Glutamatergic neuron (in vitro differentiated cells): ENCODE results near the gene BFSP1. TPM values are rescaled to one million over a fixed set of nuclear protein-coding genes. Genes with fewer than 3 reads are reported as not detected.

ENCODE experiments used
- DNase-seq: peaks from one replicate; pipeline ENCODE4 v3.0.0; 2022
- H3K27ac Mint-ChIP-seq: one replicate; pipeline ENCODE4 v1.8.0; 2020; ENCODE audit warnings: mild to moderate bottlenecking, mixed read lengths, inconsistent platforms; ENCODE audit not compliant: unreplicated experiment
- H3K27me3 Mint-ChIP-seq: one replicate; pipeline ENCODE4 v1.8.0; 2020; ENCODE audit warnings: mild to moderate bottlenecking, moderate library complexity, mixed read lengths, inconsistent platforms; ENCODE audit not compliant: unreplicated experiment
- H3K36me3 Mint-ChIP-seq: one replicate; pipeline ENCODE4 v1.8.0; 2020; ENCODE audit warnings: mild to moderate bottlenecking, mixed read lengths, inconsistent platforms; ENCODE audit not compliant: unreplicated experiment
- H3K4me1 Mint-ChIP-seq: one replicate; pipeline ENCODE4 v1.8.0; 2020; ENCODE audit warnings: mild to moderate bottlenecking, low read depth, mixed read lengths, inconsistent platforms; ENCODE audit not compliant: unreplicated experiment
- H3K4me3 Mint-ChIP-seq: one replicate; pipeline ENCODE4 v1.8.0; 2020; ENCODE audit warnings: mild to moderate bottlenecking, mixed read lengths, inconsistent platforms; ENCODE audit not compliant: unreplicated experiment
- H3K9me3 Mint-ChIP-seq: one replicate; pipeline ENCODE4 v1.8.0; 2020; ENCODE audit warnings: mild to moderate bottlenecking, moderate library complexity, mixed read lengths, inconsistent platforms; ENCODE audit not compliant: unreplicated experiment
- CTCF ChIP-seq: fragments of 200-600 bp; sonication (generic); IDR thresholded peaks from one replicate; pipeline ENCODE4 v1.5.0; 2021; ENCODE audit not compliant: partially characterized antibody, unreplicated experiment
- total RNA-seq: library from RNA; stranded (reverse); fragmentation: NEBNext Ultra II Directional; extraction: Animal tissue kit (Norgen Biotek cat#: 25700); gene quantifications from one replicate; pipeline ENCODE4 v1.2.1, GENCODE V29; 2021; ENCODE audit not compliant: unreplicated experiment

The BFSP1 gene
- total RNA-seq, 1 donor from 2014 or later: 0.69 TPM

DNA sequence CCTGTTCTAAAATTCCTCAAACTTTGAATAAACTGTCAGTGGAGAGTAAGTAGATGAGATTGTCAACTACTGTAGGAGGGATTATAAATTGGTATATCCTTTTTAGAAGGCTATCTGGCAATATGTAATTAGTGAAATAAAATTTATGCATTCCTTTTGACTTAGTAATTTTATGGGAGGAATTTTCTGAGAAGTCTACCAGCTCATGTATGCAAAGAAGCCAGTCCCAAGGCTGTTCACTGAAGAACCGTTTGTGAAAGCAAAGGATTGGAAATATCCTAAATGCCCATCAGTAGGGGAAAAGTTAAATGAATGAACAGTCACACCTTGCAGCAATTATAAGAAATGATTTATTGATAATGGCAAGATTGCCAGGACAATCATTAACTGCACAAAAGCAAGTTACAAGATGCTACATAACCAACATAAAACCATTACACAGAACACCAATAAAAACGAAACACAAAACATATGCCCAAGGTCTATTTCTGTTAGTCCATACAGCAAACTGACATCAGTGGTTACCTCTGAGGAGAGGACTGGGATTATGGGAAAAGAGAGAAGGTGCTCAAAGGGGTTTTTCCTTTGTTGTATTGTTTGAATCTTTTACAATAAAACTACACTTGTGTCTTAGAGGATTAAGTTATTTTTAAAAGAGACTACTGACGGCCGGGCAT lies 34.1 kb upstream of the BFSP1 start:
- DNase-seq: no peak

GRCh38 chr20:17562804-17563305 lies 31.7 kb upstream of the BFSP1 start:
- Mint-ChIP-seq H3K4me1 (no peaks in the 10 kb centered on the region), H3K9me3 (no peaks in the 10 kb centered on the region), H3K4me3 (no peak overlapping the region), H3K36me3 (no peaks in the 10 kb centered on the region), H3K27ac (no peak overlapping the region), H3K27me3 (peaks cover 2% of the 10 kb centered on the region)
- DNase-seq: no peak
- TF ChIP-seq CTCF: no peak

More for the DNA sequence above, 34.1 kb upstream of the BFSP1 start:
- Mint-ChIP-seq H3K4me1 (no peaks in the 10 kb centered on the region), H3K9me3 (peaks cover 3% of the 10 kb centered on the region), H3K36me3 (no peaks in the 10 kb centered on the region), H3K4me3 (no peak overlapping the region), H3K27ac (no peak overlapping the region), H3K27me3 (peaks cover 3% of the 10 kb centered on the region)
- TF ChIP-seq CTCF: no peak

GRCh38 chr20:17560344-17561074 lies 29.3 kb upstream of the BFSP1 start:
- no peak overlapping the region for H3K4me3 Mint-ChIP-seq
- DNase-seq: no peak
- no peaks in the 10 kb centered on the region for H3K9me3 Mint-ChIP-seq
- H3K36me3 Mint-ChIP-seq: no peaks in the 10 kb centered on the region
- H3K27me3 Mint-ChIP-seq: no peaks in the 10 kb centered on the region
- no peak overlapping the region for H3K27ac Mint-ChIP-seq
- H3K4me1 Mint-ChIP-seq: peaks cover 2% of the 10 kb centered on the region
- TF ChIP-seq CTCF: no peak

- Mint-ChIP-seq H3K27me3 (no peaks in the 10 kb centered on the region), H3K36me3 (no peaks in the 10 kb centered on the region), H3K4me3 (no peak overlapping the region), H3K9me3 (no peaks in the 10 kb centered on the region), H3K4me1 (peaks cover 2% of the 10 kb centered on the region), H3K27ac (no peak overlapping the region)
- no peak for DNase-seq
- TF ChIP-seq CTCF: no peak
Observed at GRCh38 chr20:17559338-17559737, 28.2 kb upstream of the BFSP1 start.

DNA sequence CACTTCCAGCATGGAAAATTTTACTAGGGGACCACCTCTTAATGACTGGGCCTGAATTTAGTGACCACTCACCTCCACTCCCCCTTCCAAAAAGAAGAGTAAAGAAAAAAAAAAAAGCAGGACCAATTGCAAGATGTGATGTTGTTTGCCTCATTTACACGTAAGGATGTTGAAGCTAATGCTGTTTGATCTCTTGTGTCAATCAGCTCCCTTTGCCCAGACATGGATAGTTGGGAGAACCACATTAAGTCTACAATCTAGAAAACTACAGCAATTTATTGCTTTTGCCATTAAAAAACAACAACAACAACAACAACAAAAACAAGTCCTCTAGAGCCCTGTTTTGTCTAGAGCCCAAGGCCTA lies 27.7 kb upstream of the BFSP1 start:
- H3K36me3 Mint-ChIP-seq: no peaks in the 10 kb centered on the region
- H3K9me3 Mint-ChIP-seq: no peaks in the 10 kb centered on the region
- no peak for TF ChIP-seq CTCF
- no peaks in the 10 kb centered on the region for H3K27me3 Mint-ChIP-seq
- no peak overlapping the region for H3K4me3 Mint-ChIP-seq
- no peak overlapping the region for H3K27ac Mint-ChIP-seq
- no peak for DNase-seq
- H3K4me1 Mint-ChIP-seq: peaks cover 2% of the 10 kb centered on the region
